HG02610 (cell line): ENCODE results near the gene PTPRD.
A peak's percentile ranks its signal among the peaks of the same experiment; 100 is the strongest.

Experiments
- ATAC-seq: cut with Tn5 transposase; IDR thresholded peaks from one replicate; pipeline ENCODE4 v1.9.1; 2021; ENCODE audit warnings: mild to moderate bottlenecking, moderate library complexity; ENCODE audit not compliant: unreplicated experiment

The PTPRD gene

DNA sequence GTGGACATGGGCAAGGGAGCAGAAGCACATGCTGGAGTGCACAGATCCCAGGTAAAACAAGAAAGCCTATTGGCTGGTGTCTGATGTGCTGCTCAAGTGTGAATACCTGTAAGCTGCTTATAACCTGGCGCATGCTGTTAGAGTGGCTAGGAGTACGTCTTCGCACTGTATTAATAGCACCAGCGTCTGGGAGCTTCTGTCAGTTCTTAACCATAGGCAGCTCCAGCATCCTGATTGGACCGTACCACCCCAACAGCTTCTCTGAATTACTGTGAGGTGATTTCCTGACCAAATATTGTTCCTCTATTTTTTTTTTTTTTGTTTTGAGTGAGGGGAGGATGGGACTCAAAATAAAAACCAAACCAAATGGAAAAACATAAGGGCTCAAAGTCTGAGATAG is 987.6 kb downstream of the PTPRD start:
- ATAC-seq: peak; percentile 61

DNA sequence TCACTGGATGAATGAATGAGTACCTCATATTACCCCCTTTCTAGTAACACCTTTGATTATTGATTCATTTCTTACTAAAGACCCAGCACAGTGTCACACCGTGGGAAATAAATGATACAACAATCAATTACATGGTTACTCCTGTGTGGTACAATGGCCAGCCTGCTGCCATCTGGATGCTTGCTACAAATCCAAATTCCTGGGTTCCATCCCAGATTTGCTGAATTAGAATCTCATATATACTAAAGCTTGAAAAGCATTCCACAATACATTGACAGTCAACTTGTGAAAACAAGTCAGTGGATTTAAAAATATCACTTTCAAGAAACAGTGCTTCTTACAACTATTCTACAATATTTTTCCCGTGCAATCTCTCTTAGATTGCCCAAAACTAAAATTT is 989.3 kb downstream of the PTPRD start:
- ATAC-seq: no peak

DNA sequence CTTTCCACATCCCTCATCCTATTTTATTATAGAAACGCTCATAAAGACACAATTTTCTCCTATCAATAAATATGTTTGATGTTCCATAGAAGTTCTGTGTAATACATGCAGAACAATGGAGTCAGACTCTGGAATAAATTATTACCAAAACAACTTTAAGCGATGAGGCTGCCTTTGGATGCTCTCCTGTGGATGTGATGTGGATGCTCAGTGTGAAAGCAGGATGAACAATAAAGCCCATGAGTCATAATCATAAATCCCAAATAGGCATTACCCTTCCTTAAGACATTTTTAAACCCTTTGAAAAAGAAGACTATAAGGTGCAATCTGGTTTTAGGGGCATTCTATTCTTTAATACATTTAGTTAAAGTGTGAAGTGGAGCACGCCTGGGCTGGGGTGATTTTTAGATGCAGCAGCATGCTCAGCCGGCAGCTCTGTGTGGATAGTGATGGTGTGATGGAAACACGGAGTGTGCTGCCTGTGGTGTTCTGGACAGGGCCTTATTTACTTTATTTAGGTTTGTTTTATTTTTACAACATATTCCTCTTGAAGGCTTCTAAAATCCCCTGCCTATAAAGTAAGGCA is 991.4 kb downstream of the PTPRD start:
- no peak for ATAC-seq

DNA sequence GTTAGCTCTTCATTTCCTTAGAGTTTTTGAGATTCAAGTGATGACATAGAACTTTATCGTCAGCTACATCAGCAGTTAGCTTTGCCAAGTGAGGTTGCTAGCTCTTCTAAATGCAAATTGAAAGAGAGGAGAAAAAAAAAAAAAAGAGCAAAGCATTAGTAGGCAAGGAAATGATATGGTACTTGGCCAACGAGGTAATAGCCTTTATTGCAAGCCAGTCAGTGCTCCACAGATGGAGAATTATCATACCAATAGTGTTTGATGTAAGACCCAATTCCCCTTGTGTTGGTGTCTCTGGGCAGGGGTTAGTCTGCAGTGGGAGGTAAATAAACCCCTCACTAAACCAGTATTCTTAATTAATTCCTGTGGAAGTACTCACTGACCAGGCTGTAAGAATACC is 992.1 kb downstream of the PTPRD start:
- no peak for ATAC-seq

DNA sequence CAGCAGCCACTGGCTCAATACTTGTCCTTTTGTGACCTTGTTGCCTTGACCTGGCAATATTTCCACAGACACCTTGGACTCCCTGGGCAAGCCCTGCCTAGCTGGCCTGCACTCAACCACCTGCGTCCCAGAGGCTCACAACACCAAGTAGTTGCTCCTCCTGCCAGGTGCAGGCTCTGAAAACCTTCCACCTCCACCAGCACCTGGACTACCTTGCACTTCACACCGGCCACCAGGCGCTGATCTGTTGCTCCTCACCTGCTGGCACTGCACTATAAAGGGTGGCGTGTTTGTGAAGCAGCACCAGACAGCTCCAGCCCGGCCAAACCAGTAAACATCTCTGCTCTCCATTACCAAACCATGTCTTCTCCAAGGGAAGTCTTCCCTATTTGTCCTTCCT is 997.7 kb downstream of the PTPRD start:
- ATAC-seq: no peak

DNA sequence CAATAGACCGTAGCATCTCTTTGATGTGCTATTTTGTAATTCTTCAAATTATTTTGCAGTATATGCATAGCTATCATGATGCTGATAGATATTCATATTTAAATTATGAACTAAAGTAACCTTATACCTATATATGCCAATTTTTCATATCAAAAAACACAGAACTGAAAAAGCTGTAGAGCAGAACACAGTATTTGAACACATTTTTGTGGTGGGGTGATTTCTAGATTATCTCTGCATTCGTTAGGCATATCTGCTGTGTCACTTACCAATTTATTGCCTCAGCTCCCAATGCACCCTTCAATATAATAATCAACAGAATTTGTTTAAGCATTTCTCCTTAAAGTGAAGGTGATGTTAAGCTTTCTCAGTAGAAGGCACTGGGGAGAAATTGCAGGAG is 998.2 kb downstream of the PTPRD start:
- no peak for ATAC-seq

DNA sequence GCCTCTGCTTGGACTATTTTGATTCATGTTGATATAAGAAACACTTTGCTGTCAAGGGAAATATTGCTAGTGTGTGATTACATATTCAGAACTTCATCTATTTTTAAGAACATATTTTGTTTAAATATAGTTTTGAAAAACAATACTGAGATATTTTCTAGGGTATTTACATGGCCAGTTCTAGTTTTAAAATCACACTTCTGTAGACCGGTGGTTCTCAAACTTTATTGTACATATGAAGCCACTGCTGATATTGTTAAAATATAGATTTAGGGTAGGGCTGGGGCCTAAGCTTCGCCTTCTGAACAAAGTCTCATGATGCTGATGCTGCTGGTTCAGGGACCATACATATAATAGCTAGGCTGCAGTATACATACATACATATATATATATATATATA is 1000.0 kb downstream of the PTPRD start:
- no peak for ATAC-seq

DNA sequence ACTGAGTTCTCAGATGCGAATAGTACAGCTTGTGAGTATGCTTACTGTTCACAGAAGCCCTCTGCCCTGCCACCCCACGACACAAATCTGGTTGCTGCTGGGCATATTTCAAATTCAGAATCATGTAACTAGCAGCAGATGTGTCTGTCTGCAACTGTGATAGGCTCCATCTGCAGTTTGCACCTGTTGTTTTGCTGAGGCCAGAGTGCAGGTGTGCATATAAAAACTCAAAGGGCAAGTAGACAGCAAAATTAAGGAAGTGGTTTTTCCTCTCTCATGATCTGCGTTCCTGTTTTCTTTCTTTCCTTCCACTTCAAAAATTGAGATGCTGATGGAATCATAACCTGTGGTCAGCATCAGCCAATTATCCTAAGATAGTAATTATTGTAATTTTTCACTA is 1000.5 kb downstream of the PTPRD start:
- peak; percentile 74 for ATAC-seq

DNA sequence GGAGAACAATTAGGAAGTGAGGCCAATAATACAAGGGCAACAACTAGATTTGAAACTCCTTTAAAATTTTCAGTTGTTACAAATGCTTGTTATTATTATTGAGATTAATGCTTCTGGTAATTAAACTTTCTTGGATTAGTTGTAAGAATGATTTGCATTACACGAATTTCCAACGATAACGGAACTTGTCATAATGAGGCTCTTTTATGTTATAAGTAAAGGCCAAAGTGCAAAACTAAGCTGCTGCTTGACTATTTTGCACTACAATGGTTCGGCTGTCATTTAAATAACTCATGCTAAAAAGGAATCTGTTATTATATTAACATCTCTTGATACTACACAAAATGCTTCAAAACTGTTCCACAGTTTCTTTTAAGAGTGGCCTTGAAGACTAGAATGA is 1007.1 kb downstream of the PTPRD start:
- ATAC-seq: no peak

DNA sequence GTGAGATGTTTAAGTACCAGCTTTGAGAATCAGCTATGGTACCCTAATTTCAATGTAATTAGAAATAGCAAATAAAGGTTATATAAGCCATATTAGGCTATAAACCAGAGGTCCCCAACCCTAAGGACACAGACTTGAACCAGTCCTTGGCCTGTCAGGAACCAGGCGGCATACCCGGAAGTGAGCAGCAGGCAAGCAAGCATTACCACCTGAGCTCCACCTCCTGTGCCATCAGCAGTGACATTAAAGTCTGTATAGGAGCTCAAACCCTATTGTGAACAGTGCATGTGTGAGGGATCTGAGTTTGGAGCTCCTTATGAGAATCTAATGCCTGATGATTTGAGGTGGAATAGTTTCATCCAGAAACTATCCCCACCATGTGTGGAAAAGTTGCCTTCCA is 1009.5 kb downstream of the PTPRD start:
- no peak for ATAC-seq

DNA sequence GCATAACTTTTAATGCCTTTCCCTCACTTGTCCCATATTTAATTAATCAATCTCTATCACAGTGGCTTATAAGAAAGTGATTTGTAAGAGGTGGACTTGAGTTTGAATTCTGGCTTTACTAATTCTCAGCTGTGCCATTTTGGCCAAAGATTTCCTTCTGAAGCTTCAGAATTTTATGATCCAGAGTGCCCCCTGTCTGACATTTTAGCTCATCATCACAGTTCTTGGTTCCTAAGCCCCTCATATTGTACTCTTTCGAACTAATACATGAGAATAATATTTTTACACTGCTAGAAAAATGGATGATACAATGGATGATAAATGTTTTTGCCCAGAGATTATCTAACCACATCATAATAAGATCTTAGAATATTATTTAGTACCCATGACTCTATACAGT is 1014.1 kb downstream of the PTPRD start:
- ATAC-seq: no peak

DNA sequence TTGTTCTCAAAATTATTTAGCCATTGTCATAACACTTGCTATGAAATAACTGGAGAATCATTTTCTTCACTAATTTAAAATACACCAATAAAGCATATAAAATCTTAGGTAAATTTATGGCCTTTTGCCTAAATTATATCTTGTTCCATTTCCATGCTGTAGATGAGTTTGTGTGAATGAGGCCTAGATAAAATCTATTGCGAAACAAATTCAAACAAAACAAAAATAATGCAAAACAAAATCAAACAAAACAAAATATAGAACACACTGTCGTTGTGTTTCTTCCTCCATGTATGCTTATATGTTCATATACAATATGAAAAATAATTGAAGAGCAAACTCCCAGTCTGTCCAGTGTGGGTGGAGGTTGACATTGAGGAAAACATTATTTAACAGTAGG is 1020.7 kb downstream of the PTPRD start:
- no peak for ATAC-seq

DNA sequence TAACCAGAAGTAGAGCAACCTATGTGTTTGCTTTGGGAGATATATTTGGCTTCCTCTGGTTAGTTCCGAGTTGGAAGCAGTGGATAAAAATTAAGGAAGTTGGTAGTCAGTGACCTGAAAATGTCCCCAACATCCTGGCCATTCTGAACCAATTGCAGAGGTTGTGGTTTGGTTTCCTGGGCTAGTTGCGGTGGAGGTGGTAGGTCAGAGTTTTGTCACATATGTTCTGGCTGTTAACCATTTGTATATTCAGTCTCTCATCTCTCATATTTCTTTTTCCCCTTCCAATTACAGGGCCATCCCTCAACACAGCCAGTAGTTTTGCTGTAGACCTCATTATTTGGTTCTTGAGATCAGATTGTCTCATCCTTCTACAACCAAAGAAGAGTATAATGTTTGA is 1026.9 kb downstream of the PTPRD start:
- peak; percentile 77 for ATAC-seq

DNA sequence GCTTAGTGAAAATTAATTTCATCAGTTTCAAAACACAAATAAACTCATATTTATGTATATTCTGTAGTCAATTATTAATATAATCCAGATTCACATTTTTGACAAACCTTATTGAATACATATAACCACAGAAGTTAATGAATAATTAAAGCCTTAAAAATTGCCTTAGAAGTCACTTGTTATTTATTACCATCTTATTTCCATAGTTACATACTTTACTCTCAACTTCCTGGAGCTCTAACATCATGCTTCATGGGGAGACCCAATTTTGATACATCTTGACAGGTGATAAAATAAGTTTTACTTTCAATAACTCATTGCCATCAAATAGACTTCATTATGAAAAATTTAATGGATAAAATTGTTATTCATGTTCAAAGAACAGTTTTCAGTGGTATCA is 1038.7 kb downstream of the PTPRD start:
- ATAC-seq: no peak

DNA sequence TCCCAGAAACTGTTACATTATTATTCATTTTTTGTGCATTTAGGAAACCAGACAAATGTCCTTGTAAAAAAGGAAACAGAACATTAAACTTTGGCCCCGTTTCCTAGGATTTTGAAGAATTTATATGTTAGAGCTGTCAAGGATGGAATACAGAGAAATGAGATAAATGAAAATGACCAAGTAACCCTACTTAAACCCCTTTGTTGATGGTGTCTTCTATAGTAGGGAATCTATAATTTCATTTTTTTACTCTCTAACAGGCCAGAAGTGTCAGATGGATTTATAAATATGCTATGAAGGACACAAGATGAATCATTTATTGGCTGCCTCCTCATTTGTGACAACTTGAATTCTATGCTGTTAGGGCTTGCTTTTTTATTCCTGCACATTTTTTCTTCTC is 1047.1 kb downstream of the PTPRD start:
- ATAC-seq: no peak

DNA sequence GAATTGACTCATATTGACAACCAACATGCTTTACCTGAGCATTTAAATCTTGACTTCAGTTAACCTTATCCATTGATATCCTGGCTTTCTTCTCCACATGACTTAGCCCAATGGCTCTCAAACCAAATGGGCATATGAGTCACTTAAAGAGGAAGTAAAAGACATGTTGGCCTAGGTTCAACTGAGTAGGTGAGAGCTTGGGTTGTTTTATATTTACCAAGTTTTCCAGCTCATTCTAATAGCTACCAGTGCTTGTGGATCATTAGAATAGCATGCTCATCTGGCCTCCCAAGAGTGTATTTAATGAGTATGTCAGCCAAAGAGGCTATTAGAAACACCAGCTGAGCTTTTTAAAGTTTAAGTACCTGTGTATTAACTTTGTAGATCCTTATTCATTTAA is 1049.0 kb downstream of the PTPRD start:
- ATAC-seq: no peak

DNA sequence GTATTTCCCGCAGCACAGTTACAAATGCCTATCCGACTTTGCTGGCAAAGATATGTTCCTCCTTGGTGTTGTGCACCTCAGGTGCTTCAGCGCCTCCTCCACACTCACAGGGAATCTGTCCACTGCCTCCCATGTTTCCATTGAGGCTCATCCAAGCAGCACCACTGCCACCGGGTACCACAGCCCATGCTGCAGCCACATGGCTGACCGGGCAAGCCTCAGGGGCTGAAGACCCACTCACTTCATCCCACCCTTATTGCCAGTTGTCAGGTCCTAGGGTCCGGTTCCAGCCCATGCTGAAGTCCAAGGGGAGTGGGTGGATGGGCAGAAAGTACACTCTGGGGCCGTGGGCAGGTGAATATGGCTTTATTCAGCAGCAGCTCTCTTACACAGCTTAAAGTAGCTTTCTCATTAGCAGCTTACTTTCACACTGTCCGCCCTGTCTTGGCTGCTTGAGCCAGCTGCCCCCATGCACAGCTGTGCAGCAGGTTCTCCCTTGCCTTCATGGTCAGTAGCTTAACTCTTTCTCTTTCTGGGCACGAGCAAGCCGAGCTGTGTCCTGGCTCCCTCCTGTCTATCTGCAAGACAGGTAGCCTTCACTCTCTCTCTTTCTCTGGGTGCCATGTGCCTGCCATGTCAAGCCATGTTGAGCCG is 1052.3 kb downstream of the PTPRD start:
- no peak for ATAC-seq

DNA sequence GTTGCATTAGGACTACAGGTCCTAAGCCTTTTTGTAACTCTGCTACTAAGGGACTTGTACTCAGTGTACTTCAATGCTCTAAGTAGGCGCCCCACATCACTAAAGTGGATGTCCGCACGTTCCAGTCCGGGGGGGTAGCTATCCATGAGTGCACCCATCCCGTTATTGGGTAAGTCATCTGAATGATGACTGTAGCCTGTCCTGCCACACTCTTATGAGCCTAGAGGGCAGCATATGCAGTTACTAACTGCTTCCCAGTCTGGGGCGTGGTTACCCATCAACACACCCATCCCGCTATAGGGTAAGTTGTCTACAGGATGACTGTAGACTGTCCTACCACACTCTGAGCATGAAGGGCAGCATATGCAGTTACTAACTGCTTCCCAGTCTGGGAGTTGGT is 1053.9 kb downstream of the PTPRD start:
- ATAC-seq: no peak

DNA sequence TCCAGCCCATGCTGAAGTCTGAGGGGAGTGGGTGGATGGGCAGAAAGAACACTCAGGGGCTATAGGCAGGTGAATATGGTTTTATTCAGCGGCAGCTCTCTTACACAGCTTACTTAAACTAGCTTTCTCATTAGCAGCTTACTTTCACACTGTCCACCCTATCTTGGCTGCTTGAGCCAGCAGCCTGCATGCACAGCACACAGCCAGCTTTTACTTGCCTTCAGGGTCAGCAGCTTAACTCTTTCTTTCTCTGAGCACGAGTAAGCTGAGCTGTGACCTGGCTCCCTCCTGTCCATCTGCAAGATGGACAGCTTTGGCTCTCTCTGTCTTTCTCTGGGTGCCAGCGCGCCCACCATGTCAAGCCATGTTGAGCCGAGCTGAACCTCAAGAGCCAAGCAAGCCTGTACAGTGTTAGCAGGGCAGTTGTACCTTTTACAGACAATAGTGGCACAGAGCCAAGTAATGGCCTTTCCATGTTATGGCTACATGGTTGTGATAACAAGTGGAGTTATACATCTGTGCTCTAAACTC is 1054.9 kb downstream of the PTPRD start:
- ATAC-seq: no peak

DNA sequence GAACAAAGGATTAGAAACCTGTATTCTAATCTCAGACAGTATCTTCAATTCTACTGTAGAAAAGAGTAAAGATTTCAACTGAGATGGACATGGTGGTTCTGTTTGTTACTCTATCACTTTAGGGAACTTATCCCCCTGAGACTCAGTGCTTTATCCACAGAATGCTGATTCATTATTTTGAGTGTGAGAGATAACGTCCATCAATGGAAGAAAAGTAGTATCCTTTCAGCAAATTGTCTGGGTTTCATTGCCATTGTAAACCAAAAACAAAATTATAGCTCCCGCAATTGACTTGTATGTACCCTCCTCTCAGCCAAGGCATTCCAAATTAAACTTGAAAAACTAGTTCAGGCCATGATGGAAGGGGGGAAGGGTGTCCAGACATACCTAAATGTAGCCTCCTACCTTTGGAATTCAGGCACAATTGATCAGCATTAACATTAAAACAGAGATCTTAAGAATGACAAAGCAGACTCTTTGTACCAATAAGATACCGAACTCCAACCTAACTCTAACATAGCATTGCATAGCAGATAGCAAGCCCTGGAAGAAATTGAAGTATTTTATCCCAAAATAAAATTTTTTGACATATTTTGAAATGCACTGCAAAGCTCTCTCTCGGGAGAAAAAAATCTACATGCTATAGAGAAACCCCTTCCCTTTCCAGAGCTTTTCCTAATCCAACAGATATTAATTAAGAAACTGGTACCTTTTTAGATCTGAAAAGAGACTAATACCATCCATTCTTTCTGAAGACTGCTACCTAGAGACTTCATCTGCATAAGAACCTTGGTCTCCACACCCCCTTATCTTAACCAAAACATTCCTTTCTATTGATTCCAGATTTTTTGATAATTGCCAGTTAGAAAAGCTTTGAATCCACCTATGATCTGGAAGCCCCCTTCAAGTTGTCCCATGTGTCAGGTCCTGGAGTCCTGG is 1055.7 kb downstream of the PTPRD start:
- no peak for ATAC-seq

DNA sequence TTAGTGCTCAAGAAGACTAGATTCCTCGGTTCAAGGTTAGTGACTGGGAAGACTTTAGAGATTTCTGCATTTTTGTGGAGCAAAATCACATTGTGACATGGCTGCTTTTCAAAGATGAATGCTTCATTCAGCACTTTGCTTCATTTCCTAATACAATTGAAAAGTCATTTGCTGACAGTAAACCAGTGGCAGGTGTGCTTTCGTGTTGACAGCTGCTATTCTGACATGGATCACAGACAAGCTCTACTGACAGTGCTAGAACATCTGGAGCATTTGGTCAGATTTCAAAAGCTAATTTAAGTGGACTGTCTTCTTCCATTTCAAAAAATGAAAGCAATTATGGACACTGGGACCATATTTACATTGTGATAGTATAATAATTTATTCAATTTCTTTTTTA is 1060.1 kb downstream of the PTPRD start:
- no peak for ATAC-seq

DNA sequence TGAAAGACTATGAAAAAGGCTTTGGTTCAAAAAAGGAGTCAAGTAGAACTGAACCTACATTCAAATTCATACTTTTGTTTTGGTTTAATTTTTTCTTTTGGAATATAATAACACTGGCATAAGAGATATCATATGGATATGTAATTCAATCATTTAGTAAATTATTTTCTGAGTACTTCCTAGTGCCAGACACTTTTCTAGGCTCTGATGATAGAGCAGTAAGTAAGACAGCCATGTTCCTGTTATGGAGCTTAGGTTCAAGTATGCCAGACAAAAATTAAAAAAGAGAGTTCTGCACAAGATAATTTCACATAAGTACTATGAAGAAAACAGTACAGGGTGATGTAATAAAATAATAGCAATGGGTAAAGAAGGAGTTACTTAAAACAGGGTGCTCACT is 1074.0 kb downstream of the PTPRD start:
- ATAC-seq: no peak
